Fibroblast of villous mesenchyme (primary cell): ENCODE data around the gene BCL2. TPM values are rescaled to one million over a fixed set of nuclear protein-coding genes. Genes with fewer than 3 reads are reported as not detected.

Experiments
- DNase-seq: peaks from one replicate; pipeline ENCODE4 v3.0.0-alpha.2; 2010; ENCODE audit warnings: low read depth
- H3K4me3 ChIP-seq: 2 replicates; pipeline ENCODE4 v1.5.1; 2011; ENCODE audit warnings: low read depth, mild to moderate bottlenecking, low read length
- CTCF ChIP-seq: IDR thresholded peaks from 2 replicates; pipeline ENCODE4 v1.5.1; 2012; ENCODE audit warnings: low read depth, mild to moderate bottlenecking, low read length; ENCODE audit not compliant: insufficient read depth
- total RNA-seq: library from RNA; depleted of rRNA; stranded (reverse); fragments of >200 nt; gene quantifications from 2 replicates; pipeline ENCODE4 v1.2.3, GENCODE V29; 2012

BCL2 gene
- total RNA-seq, 1 donor, result 0.86 TPM

- H3K4me3 ChIP-seq, result no peak overlapping the region
- no peak for DNase-seq
- no peak for TF ChIP-seq CTCF
These were observed 191.2 kb downstream of the BCL2 start for GRCh38 chr18:63128237-63128974.

GRCh38 chr18:63126134-63127069, 193.2 kb downstream of the BCL2 start:
- no peak for DNase-seq
- H3K4me3 ChIP-seq, result no peak overlapping the region
- no peak for TF ChIP-seq CTCF

- no peak for TF ChIP-seq CTCF
- no peak overlapping the region for H3K4me3 ChIP-seq
- no peak for DNase-seq
These were observed 198.9 kb downstream of the BCL2 start for GRCh38 chr18:63120620-63121019.

- H3K4me3 ChIP-seq, result no peak overlapping the region
- DNase-seq, result peak; percentile 17
- peak; percentile 31 for TF ChIP-seq CTCF
These were observed 199.9 kb downstream of the BCL2 start for GRCh38 chr18:63119647-63120046.

GRCh38 chr18:63113899-63114565, 205.5 kb downstream of the BCL2 start:
- H3K4me3 ChIP-seq, result no peak overlapping the region
- DNase-seq, result no peak
- no peak for TF ChIP-seq CTCF

- DNase-seq, result no peak
- TF ChIP-seq CTCF, result no peak
- H3K4me3 ChIP-seq, result no peak overlapping the region
These were observed 206.9 kb downstream of the BCL2 start for GRCh38 chr18:63112706-63113105.
